Activated CD4-positive, alpha-beta T cell treated with anti-CD3 and anti-CD28 coated beads for 48 hours (primary cell): ENCODE data around the gene ZNF565.
"Not testable (repeated sequence)": the region's sequence is repeated elsewhere in the genome, so short reads cannot be mapped to it uniquely, and the experiment has no call there.

Experiments used
- DNase-seq: peaks from one replicate; pipeline ENCODE4 v3.0.0-alpha.2; 2020

The ZNF565 gene

DNA sequence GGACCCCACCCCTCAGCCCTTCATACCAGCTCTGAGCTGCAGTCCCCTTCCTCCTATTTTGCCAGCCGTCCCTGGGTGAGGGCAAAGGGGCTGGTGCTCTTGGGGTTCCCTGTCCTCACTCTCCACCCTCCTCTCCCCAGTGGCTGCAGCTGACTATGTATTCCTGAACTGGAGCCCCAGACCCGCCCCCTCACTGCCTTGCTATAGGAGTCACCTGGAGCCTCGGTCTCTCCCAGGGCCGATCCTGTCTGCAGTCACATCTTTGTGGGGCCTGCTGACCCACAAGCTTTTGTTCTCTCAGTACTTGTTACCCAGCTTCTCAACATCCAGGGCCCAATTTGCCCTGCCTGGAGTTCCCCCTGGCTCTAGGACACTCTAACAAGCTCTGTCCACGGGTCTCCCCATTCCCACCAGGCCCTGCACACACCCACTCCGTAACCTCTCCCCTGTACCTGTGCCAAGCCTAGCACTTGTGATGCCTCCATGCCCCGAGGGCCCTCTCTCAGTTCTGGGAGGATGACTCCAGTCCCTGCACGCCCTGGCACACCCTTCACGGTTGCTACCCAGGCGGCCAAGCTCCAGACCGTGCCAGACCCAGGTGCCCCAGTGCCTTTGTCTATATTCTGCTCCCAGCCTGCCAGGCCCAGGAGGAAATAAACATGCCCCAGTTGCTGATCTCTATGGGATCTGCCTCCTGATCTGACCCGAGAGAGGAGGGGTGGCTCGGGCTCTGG lies 64.6 kb downstream of the ZNF565 start:
- DNase-seq: no peak

GRCh38 chr19:36144624-36145023 lies 69.8 kb downstream of the ZNF565 start:
- DNase-seq: no peak

DNA sequence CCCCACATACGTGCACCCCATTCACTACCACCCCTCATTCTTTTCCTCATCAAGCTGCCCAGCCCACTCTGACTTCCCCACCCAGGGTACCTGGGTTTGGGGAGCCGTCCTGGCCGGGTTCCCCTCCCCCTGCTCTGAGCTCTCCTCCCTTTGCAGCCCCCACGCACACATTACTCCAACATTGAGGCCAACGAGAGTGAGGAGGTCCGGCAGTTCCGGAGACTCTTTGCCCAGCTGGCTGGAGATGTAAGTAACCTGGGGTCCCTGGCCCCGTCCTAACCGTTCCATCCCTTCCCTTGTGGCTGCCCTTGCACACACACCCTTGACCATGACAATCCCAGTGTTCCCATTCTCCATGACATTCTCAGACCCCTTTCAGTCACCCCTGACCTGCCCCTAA lies 72.0 kb downstream of the ZNF565 start:
- no peak for DNase-seq

DNA sequence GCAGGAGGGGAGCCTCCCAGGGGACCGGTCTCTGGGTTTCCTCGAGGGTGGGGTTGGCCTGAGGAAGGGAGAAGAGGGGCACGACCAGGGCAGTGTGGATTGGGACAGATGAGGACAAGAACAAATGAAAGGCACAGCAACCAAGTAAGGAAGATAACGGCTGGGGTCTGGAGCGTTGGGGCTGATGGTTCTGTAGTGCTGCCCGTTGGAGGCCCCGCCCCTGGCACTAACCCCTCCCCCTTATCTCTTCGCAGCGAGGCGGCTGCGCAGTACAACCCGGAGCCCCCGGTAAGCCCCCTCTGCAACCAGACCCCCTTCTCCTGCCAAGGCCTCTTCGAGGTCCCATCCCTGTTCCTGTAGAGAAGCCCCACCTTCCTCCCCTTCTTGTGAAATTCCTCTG lies 72.4 kb downstream of the ZNF565 start:
- no peak for DNase-seq

GRCh38 chr19:36141039-36141927 lies 73.2 kb downstream of the ZNF565 start:
- DNase-seq: peak; percentile 95

GRCh38 chr19:36140304-36141038 lies 74.0 kb downstream of the ZNF565 start:
- peak; percentile 55 for DNase-seq

DNA sequence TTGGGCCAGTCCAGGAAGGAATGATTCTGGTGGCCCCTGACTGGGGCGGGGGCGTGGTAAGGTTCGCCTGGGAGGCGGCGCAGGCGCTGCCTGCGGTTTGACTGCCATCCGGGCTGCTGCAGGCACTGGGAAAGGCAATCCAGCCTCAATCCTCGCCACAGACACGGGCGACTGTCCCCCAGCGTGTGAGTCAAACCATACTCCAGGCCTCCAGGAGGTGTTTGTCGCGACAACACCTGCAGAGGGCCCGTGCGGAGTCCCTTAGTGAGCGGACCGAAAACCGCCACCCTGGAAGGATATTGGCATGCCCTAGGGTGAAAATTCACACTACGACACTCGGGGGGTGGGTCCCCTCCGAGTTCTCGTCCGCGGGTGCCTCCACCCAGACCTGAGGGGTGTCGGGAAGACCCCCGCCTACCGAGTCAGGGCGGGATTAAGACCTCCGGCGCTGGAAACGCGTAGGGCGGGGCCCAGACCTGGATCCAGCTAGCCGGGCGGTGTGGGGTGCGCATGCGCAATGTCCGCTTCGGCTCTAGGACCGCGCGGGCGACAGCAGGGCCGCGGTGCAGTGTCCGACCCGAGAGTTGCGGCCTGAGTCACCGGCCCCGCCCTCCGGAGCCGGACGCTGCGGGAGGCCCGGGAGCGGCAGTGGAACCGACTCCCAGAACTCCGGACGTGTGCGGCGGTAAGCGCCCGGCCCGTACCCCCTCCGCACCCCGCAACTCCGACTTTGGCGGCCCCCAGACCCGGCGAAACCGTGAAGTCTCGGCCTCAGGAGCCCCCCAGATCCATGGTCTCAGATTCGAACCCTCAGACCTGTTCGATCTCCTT lies 74.8 kb downstream of the ZNF565 start, which contains the start of gene CAPNS1:
Gene CAPNS1, plus strand, starts transcription at position 594 of the 831 bp plus-strand sequence. CDS start 946 bp downstream, outside the sequence.
- peak; percentile 95 for DNase-seq

DNA sequence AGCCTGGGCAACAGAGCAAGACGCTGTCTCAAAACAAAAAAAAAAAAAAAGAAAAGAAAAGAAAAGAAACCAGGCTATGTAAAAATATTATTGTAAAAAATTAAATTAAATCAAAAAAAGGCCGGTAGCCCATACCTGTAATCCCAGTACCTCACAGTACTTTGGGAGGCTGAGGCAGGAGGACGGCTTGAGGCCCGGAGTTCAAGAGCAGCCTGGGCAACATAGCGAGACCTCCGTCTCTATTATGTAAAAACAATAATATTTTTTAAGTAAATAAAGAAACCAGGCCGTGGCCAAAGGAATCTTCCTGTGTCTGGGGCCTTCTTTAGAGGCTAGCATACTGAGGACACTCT lies 75.4 kb downstream of the ZNF565 start:
- DNase-seq: no peak

DNA sequence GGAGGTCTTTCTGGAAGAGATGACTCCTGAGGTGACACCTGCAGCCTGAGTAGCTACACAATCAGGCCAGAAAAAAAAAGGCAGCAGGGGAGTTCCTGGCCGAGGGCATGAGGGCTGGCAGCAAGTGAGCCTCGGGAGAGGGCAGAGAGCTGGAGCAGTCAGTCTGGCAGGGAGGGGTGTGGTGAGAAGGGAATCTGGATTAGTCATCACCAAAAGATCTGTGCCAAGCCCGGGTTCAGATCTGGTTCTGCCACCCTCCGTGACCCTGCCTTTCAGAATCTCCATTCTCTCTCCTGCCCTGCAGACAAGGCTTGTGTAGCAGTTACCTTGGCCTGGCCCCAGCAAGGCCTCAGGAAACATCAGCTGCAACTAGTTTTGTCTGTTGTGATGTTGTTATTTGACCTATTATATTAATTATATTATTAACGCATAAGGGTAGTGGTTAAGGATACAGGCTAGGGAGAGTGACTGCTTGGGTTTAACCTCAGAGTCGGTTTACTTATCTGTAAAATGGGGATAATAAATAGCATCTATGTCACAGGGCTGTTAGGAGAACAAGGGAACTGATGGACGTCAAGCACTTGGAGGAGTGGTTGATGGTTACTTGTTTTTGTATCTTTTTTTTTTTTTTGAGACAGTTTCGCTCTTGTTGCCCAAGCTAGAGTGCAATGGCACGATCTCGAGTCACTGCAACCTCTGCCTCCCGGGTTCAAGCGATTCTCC lies 77.3 kb downstream of the ZNF565 start:
- DNase-seq: no peak

DNA sequence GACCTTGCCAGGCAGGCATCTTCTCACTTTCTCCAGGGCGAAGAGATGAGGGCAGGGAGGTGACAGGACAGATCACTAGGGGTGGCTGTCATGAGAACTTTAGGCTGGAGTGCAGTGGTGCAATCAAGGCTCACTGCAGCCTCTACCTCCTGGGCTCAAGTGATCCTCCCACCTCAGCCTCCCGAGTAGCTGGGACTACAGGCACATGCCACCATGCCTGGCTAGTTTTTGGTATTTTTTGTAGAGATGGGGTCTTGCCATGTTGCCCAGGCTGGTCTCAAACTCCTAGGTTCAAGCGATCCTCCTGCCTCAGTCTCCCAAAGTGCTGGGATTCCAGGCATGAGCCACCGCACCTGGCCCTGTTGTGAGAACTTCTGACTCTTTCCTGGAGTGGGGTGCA lies 79.6 kb downstream of the ZNF565 start:
- not testable (repeated sequence) for DNase-seq
